Measurements from ENCODE around the gene HLF. TPM values are rescaled to one million over a fixed set of nuclear protein-coding genes. Genes with fewer than 3 reads are reported as not detected.

HLF gene
- total RNA-seq, 1 experiment from 2014 or later: 1.3 TPM

DNA sequence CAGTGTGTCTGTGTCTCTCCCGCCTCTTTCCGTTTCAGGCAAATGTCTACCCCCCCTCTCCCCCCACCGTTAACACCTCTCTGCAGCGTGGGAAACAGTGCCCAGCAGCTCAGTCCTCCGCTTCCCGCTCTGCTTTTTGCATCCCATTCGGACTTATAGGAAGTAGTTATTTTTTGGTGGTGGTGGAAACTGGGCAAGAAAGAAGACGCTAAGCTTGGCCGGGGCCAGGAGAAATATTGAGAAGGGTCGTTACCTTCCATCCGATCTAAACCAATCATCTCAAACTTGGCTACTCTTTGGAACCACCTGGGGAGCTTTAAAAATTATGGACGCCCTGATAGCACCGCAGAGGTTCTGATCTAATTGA is 499 bp upstream of the HLF start:
- no peaks in the 10 kb centered on the region for H3K9me3 Mint-ChIP-seq (ENCODE audit: low read depth, unreplicated experiment)
- intact Hi-C loops (cut with micrococcal nuclease; ENCODE audit: unreplicated experiment): loop anchor here (2.0 kb wide), 1 partner anchor 25 kb away; no protein-coding TSS in a partner anchor
- no peak overlapping the region for H3K27ac Mint-ChIP-seq (ENCODE audit: unreplicated experiment)
- no peak for TF ChIP-seq CTCF (IDR thresholded peaks at IDR 0.05; ENCODE audit: unreplicated experiment)
- H3K4me1 Mint-ChIP-seq (ENCODE audit: low read depth, unreplicated experiment): no peaks in the 10 kb centered on the region
- no TSS peak for BruUV-seq (replicated peaks)
- CTCF ChIA-PET: interaction anchor here (0.7 kb wide), 1 partner anchor 299 kb away, joined by 4 read pairs; no protein-coding TSS in a partner anchor
- DNase-seq: no peak
- peaks cover 35% of the 10 kb centered on the region for H3K27me3 Mint-ChIP-seq (ENCODE audit: unreplicated experiment)
- H3K4me3 Mint-ChIP-seq (ENCODE audit: low read depth, unreplicated experiment): peak overlapping the region; percentile 64
- peaks cover 7% of the 10 kb centered on the region for H3K36me3 Mint-ChIP-seq (ENCODE audit: insufficient read depth, unreplicated experiment)

GRCh38 chr17:55265311-55266021 is 706 bp downstream of the HLF start:
- CTCF ChIA-PET: interaction anchor here (0.6 to 1.5 kb wide), 4 partner anchors 13 to 389 kb away, joined by 3 to 6 read pairs (median 3); no protein-coding TSS in a partner anchor
- Mint-ChIP-seq H3K27ac (ENCODE audit: unreplicated experiment) (no peak overlapping the region), H3K36me3 (ENCODE audit: insufficient read depth, unreplicated experiment) (peaks cover 7% of the 10 kb centered on the region), H3K27me3 (ENCODE audit: unreplicated experiment) (peaks cover 35% of the 10 kb centered on the region), H3K4me3 (ENCODE audit: low read depth, unreplicated experiment) (peak overlapping the region; percentile 64), H3K9me3 (ENCODE audit: low read depth, unreplicated experiment) (no peaks in the 10 kb centered on the region), H3K4me1 (ENCODE audit: low read depth, unreplicated experiment) (no peaks in the 10 kb centered on the region)
- intact Hi-C loops (cut with micrococcal nuclease; ENCODE audit: unreplicated experiment): loop anchor here (2.0 kb wide), 1 partner anchor 27 kb away; no protein-coding TSS in a partner anchor
- BruUV-seq (replicated peaks): TSS peak; percentile 56
- DNase-seq: no peak
- no peak for TF ChIP-seq CTCF (IDR thresholded peaks at IDR 0.05; ENCODE audit: unreplicated experiment)

GRCh38 chr17:55266051-55266957 is 1.5 kb downstream of the HLF start:
- H3K36me3 Mint-ChIP-seq (ENCODE audit: insufficient read depth, unreplicated experiment): peaks cover 7% of the 10 kb centered on the region
- no peaks in the 10 kb centered on the region for H3K4me1 Mint-ChIP-seq (ENCODE audit: low read depth, unreplicated experiment)
- no peak overlapping the region for H3K27ac Mint-ChIP-seq (ENCODE audit: unreplicated experiment)
- TF ChIP-seq CTCF (IDR thresholded peaks at IDR 0.05; ENCODE audit: unreplicated experiment): no peak
- intact Hi-C loops (cut with micrococcal nuclease; ENCODE audit: unreplicated experiment): no loop called here
- CTCF ChIA-PET: interaction anchor here (0.6 to 1.5 kb wide), 2 partner anchors 28 to 43 kb away, joined by 3 to 6 read pairs; no protein-coding TSS in a partner anchor
- no peaks in the 10 kb centered on the region for H3K9me3 Mint-ChIP-seq (ENCODE audit: low read depth, unreplicated experiment)
- peak overlapping the region; percentile 64 for H3K4me3 Mint-ChIP-seq (ENCODE audit: low read depth, unreplicated experiment)
- BruUV-seq (replicated peaks): no TSS peak
- DNase-seq: no peak
- H3K27me3 Mint-ChIP-seq (ENCODE audit: unreplicated experiment): peaks cover 35% of the 10 kb centered on the region

DNA sequence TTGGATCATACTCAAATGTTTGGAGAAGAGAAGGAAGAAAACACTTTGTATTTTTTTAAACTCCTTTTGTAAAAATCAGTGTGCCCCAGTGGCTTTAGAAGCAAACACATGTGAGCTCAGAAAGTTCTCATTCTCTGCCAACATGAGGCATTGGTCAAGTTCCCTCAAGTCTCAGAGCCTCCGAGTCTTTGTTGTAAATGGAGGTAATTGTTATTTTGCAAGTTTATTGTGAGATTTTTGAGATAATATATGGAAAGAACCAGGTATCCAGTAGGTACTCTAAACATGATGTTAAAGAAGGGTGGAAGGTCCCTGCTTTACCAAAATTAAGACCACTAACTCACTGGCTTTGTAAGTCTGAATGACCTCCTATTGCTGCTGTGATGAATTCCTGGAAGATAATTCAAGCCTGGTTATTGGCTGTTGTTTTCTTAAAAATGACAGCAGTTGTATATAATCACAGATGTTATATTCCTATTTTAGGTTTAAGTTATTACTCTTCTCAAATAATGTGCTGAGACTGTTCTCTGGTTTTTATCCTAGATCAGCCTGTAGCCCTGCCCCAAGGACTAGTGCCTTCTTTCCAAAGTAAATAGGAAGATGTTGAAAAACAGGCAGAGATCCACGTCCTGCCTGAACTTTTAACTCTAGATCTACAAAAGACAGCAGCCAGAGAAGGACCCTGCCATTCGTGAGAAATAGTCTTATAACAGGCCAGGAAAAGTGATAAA is 2.4 kb downstream of the HLF start:
- CTCF ChIA-PET: interaction anchor here (1.5 kb wide), 1 partner anchor 29 kb away, joined by 6 read pairs; no protein-coding TSS in a partner anchor
- Mint-ChIP-seq H3K9me3 (ENCODE audit: low read depth, unreplicated experiment) (no peaks in the 10 kb centered on the region), H3K27ac (ENCODE audit: unreplicated experiment) (no peak overlapping the region), H3K4me1 (ENCODE audit: low read depth, unreplicated experiment) (no peaks in the 10 kb centered on the region), H3K27me3 (ENCODE audit: unreplicated experiment) (peaks cover 34% of the 10 kb centered on the region), H3K36me3 (ENCODE audit: insufficient read depth, unreplicated experiment) (peaks cover 7% of the 10 kb centered on the region), H3K4me3 (ENCODE audit: low read depth, unreplicated experiment) (no peak overlapping the region)
- BruUV-seq (replicated peaks): no TSS peak
- intact Hi-C loops (cut with micrococcal nuclease; ENCODE audit: unreplicated experiment): no loop called here
- no peak for DNase-seq
- no peak for TF ChIP-seq CTCF (IDR thresholded peaks at IDR 0.05; ENCODE audit: unreplicated experiment)
